Naive B cell (primary cell): Measurements from ENCODE around the gene APC. TPM values are rescaled to one million over a fixed set of nuclear protein-coding genes. Genes with fewer than 3 reads are reported as not detected.

Experiments used
- ATAC-seq, 2 donors: fragments of 150-1000 bp; cut with Tn5 transposase; 2 replicates each; pipeline ENCODE4 v1.10.0; 2021; ENCODE audit warnings: low read depth in 2 of 2, mild to moderate bottlenecking in 2 of 2, moderate library complexity in 2 of 2
- DNase-seq: peaks from one replicate; pipeline ENCODE4 v3.0.0; 2022
- H3K27ac Mint-ChIP-seq, 6 donors: one replicate each; pipeline ENCODE4 v1.8.0; 2020 to 2022; ENCODE audit warnings: mild to moderate bottlenecking in 6 of 6, mixed read lengths in 6 of 6, moderate library complexity in 5 of 6, inconsistent platforms in 2 of 6
- H3K27me3 Mint-ChIP-seq, 3 donors: one replicate each; pipeline ENCODE4 v1.8.0; 2021 to 2022; ENCODE audit warnings: mixed read lengths in 3 of 3, mild to moderate bottlenecking in 1 of 3
- H3K36me3 Mint-ChIP-seq, 2 donors: one replicate each; pipeline ENCODE4 v1.8.0; 2020 to 2022; ENCODE audit warnings: mixed read lengths in 2 of 2, inconsistent platforms in 1 of 2, mild to moderate bottlenecking in 1 of 2
- H3K4me1 Mint-ChIP-seq, 3 donors: one replicate each; pipeline ENCODE4 v1.8.0; 2020 to 2022; ENCODE audit warnings: mixed read lengths in 3 of 3, inconsistent platforms in 1 of 3, mild to moderate bottlenecking in 1 of 3, moderate library complexity in 1 of 3
- H3K4me3 Mint-ChIP-seq, 8 donors: one replicate each; pipeline ENCODE4 v1.8.0; 2020 to 2022; ENCODE audit warnings: mild to moderate bottlenecking in 8 of 8, mixed read lengths in 8 of 8, moderate library complexity in 8 of 8, inconsistent platforms in 2 of 8
- H3K9me3 Mint-ChIP-seq, 7 donors: one replicate each; pipeline ENCODE4 v1.8.0; 2020 to 2022; ENCODE audit warnings: mixed read lengths in 7 of 7, mild to moderate bottlenecking in 5 of 7, inconsistent platforms in 2 of 7, moderate library complexity in 1 of 7
- polyA plus RNA-seq, 6 donors: library from polyadenylated mRNA; unstranded; fragments of 300-500 nt; fragmentation: Illumina TruSeq; gene quantifications; one replicate each; pipeline ENCODE4 v1.2.3, GENCODE V29; 2021; ENCODE audit warnings: low read depth in 6 of 6

The APC gene
- polyA plus RNA-seq, 6 donors from 2014 or later = 18.3 to 47.4 (median 23.9) TPM

GRCh38 chr5:112772124-112772523, 34.4 kb downstream of the APC start:
- H3K27ac Mint-ChIP-seq = no peak overlapping the region
- ATAC-seq = no peak
- peaks cover 0 to 6% of the 10 kb centered on the region in 2 donors for H3K36me3 Mint-ChIP-seq
- H3K9me3 Mint-ChIP-seq = no peaks in the 10 kb centered on the region
- H3K4me1 Mint-ChIP-seq = no peaks in the 10 kb centered on the region
- DNase-seq = no peak
- H3K27me3 Mint-ChIP-seq = no peaks in the 10 kb centered on the region
- H3K4me3 Mint-ChIP-seq = no peak overlapping the region

GRCh38 chr5:112776301-112776856, 38.7 kb downstream of the APC start:
- Mint-ChIP-seq H3K36me3 (peaks cover 0 to 22% of the 10 kb centered on the region in 2 donors), H3K27ac (no peak overlapping the region), H3K27me3 (no peaks in the 10 kb centered on the region), H3K4me1 (no peaks in the 10 kb centered on the region), H3K9me3 (no peaks in the 10 kb centered on the region), H3K4me3 (no peak overlapping the region)
- DNase-seq (no peak), ATAC-seq (no peak)

GRCh38 chr5:112779531-112779930, 41.8 kb downstream of the APC start:
- Mint-ChIP-seq H3K9me3 (no peaks in the 10 kb centered on the region), H3K4me3 (no peak overlapping the region), H3K27me3 (no peaks in the 10 kb centered on the region), H3K4me1 (no peaks in the 10 kb centered on the region), H3K27ac (no peak overlapping the region), H3K36me3 (peaks cover 7 to 35% of the 10 kb centered on the region in 2 donors)
- DNase-seq (no peak), ATAC-seq (no peak)

GRCh38 chr5:112784726-112785125, 47.0 kb downstream of the APC start:
- no peak for DNase-seq
- H3K27ac Mint-ChIP-seq = peak overlapping the region in 1 of 6 donors; percentile 37
- H3K36me3 Mint-ChIP-seq = peaks cover 7 to 25% of the 10 kb centered on the region in 2 donors

GRCh38 chr5:112787261-112787660, 49.6 kb downstream of the APC start:
- H3K27me3 Mint-ChIP-seq = no peaks in the 10 kb centered on the region
- H3K4me3 Mint-ChIP-seq = no peak overlapping the region
- H3K36me3 Mint-ChIP-seq = peaks cover under 1 to 8% of the 10 kb centered on the region in 2 donors
- DNase-seq (no peak), ATAC-seq (no peak)
- no peak overlapping the region for H3K27ac Mint-ChIP-seq
- H3K9me3 Mint-ChIP-seq = no peaks in the 10 kb centered on the region
- H3K4me1 Mint-ChIP-seq = no peaks in the 10 kb centered on the region

More at GRCh38 chr5:112784726-112785125, 47.0 kb downstream of the APC start:
- Mint-ChIP-seq H3K4me3 (no peak overlapping the region), H3K4me1 (no peaks in the 10 kb centered on the region), H3K27me3 (no peaks in the 10 kb centered on the region), H3K9me3 (no peaks in the 10 kb centered on the region)
- no peak for ATAC-seq

GRCh38 chr5:112787896-112788295, 50.2 kb downstream of the APC start:
- H3K27ac Mint-ChIP-seq = peak overlapping the region in 1 of 6 donors; percentile 27
- ATAC-seq (no peak), DNase-seq (no peak)
- peaks cover 2 to 3% of the 10 kb centered on the region in 2 donors for H3K36me3 Mint-ChIP-seq
- no peak overlapping the region for H3K4me3 Mint-ChIP-seq
- no peaks in the 10 kb centered on the region for H3K9me3 Mint-ChIP-seq
- H3K27me3 Mint-ChIP-seq = no peaks in the 10 kb centered on the region
- peaks cover 0 to 2% (median 2%) of the 10 kb centered on the region in 3 donors for H3K4me1 Mint-ChIP-seq

- H3K9me3 Mint-ChIP-seq = no peaks in the 10 kb centered on the region
- ATAC-seq (no peak), DNase-seq (no peak)
- peaks cover 25 to 54% (median 50%) of the 10 kb centered on the region in 3 donors for H3K4me1 Mint-ChIP-seq
- H3K4me3 Mint-ChIP-seq = peak overlapping the region in 1 of 8 donors; percentile 16
- peak overlapping the region; percentile 33 to 85 (median 72) for H3K27ac Mint-ChIP-seq
- H3K27me3 Mint-ChIP-seq = no peaks in the 10 kb centered on the region
- peaks cover 17 to 21% of the 10 kb centered on the region in 2 donors for H3K36me3 Mint-ChIP-seq
Measured at GRCh38 chr5:112793201-112793600, 55.5 kb downstream of the APC start.

- Mint-ChIP-seq H3K27me3 (no peaks in the 10 kb centered on the region), H3K4me1 (peaks cover 25 to 57% (median 50%) of the 10 kb centered on the region in 3 donors), H3K36me3 (peaks cover 22 to 26% of the 10 kb centered on the region in 2 donors), H3K9me3 (no peaks in the 10 kb centered on the region), H3K4me3 (peak overlapping the region in 4 of 8 donors; percentile 3 to 52 (median 24)), H3K27ac (peak overlapping the region; percentile 45 to 88 (median 84))
- ATAC-seq = no peak
- no peak for DNase-seq
Measured at GRCh38 chr5:112794410-112794809, 56.7 kb downstream of the APC start.

- no peak for DNase-seq
- no peaks in the 10 kb centered on the region for H3K27me3 Mint-ChIP-seq
- no peaks in the 10 kb centered on the region for H3K9me3 Mint-ChIP-seq
- H3K27ac Mint-ChIP-seq = peak overlapping the region; percentile 14 to 88 (median 62)
- peaks cover 22 to 34% of the 10 kb centered on the region in 2 donors for H3K36me3 Mint-ChIP-seq
- H3K4me3 Mint-ChIP-seq = peak overlapping the region in 6 of 8 donors; percentile 22 to 84 (median 42)
- peaks cover 28 to 57% (median 50%) of the 10 kb centered on the region in 3 donors for H3K4me1 Mint-ChIP-seq
- ATAC-seq = no peak
Measured at GRCh38 chr5:112795342-112795741, 57.7 kb downstream of the APC start.

GRCh38 chr5:112795944-112796678, 58.4 kb downstream of the APC start:
- H3K9me3 Mint-ChIP-seq = no peaks in the 10 kb centered on the region
- H3K36me3 Mint-ChIP-seq = peaks cover 22 to 34% of the 10 kb centered on the region in 2 donors

GRCh38 chr5:112799661-112800060, 62.0 kb downstream of the APC start:
- no peak for ATAC-seq
- H3K4me1 Mint-ChIP-seq = peaks cover 25 to 37% (median 31%) of the 10 kb centered on the region in 3 donors
- H3K27me3 Mint-ChIP-seq = no peaks in the 10 kb centered on the region
- H3K27ac Mint-ChIP-seq = peak overlapping the region in 1 of 6 donors; percentile 23
- no peaks in the 10 kb centered on the region for H3K9me3 Mint-ChIP-seq
- peaks cover 11 to 21% of the 10 kb centered on the region in 2 donors for H3K36me3 Mint-ChIP-seq
- no peak for DNase-seq
- no peak overlapping the region for H3K4me3 Mint-ChIP-seq

More at GRCh38 chr5:112795944-112796678, 58.4 kb downstream of the APC start:
- Mint-ChIP-seq H3K27ac (peak overlapping the region; percentile 14 to 80 (median 55)), H3K4me1 (peaks cover 28 to 57% (median 50%) of the 10 kb centered on the region in 3 donors), H3K4me3 (peak overlapping the region in 6 of 8 donors; percentile 26 to 84 (median 49)), H3K27me3 (no peaks in the 10 kb centered on the region)
- DNase-seq (peak; percentile 35), ATAC-seq (peak; percentile 84 to 93)

- Mint-ChIP-seq H3K27ac (no peak overlapping the region), H3K36me3 (peaks cover 10 to 25% of the 10 kb centered on the region in 2 donors), H3K9me3 (no peaks in the 10 kb centered on the region), H3K27me3 (no peaks in the 10 kb centered on the region), H3K4me1 (peaks cover 17 to 25% (median 21%) of the 10 kb centered on the region in 3 donors), H3K4me3 (no peak overlapping the region)
- DNase-seq = no peak
- no peak for ATAC-seq
Measured at GRCh38 chr5:112800891-112801290, 63.2 kb downstream of the APC start.

- DNase-seq = no peak
- Mint-ChIP-seq H3K27me3 (no peaks in the 10 kb centered on the region), H3K4me1 (peaks cover 9 to 14% (median 10%) of the 10 kb centered on the region in 3 donors), H3K27ac (peak overlapping the region in 1 of 6 donors; percentile 96), H3K4me3 (no peak overlapping the region), H3K9me3 (no peaks in the 10 kb centered on the region), H3K36me3 (peaks cover 28 to 40% of the 10 kb centered on the region in 2 donors)
- no peak for ATAC-seq
Measured at GRCh38 chr5:112811023-112811422, 73.3 kb downstream of the APC start.

- Mint-ChIP-seq H3K27me3 (no peaks in the 10 kb centered on the region), H3K4me1 (peaks cover 8 to 14% (median 9%) of the 10 kb centered on the region in 3 donors), H3K27ac (peak overlapping the region in 5 of 6 donors; percentile 4 to 84 (median 24)), H3K36me3 (peaks cover 31 to 41% of the 10 kb centered on the region in 2 donors), H3K4me3 (no peak overlapping the region), H3K9me3 (no peaks in the 10 kb centered on the region)
- no peak for DNase-seq
- no peak for ATAC-seq
Measured at GRCh38 chr5:112812549-112812948, 74.9 kb downstream of the APC start.
